Effector memory CD8-positive, alpha-beta T cell (primary cell): Measurements from ENCODE around the gene MAP3K2.
A peak's percentile ranks its signal among the peaks of the same experiment; 100 is the strongest.

Source experiments
- ATAC-seq: fragments of 150-1000 bp; cut with Tn5 transposase; replicated peaks from 2 replicates; pipeline ENCODE4 v1.10.0; 2021; ENCODE audit warnings: mild to moderate bottlenecking, moderate library complexity
- DNase-seq, 3 experiments: peaks; one replicate each; pipeline ENCODE4 v3.0.0; 2021
- H3K27ac Mint-ChIP-seq, 2 donors: one replicate each; pipeline ENCODE4 v1.8.0; 2022; ENCODE audit warnings: mild to moderate bottlenecking in 2 of 2, mixed read lengths in 2 of 2, moderate library complexity in 2 of 2
- H3K27me3 Mint-ChIP-seq, 2 donors: one replicate each; pipeline ENCODE4 v1.8.0; 2022; ENCODE audit warnings: mixed read lengths in 2 of 2
- H3K36me3 Mint-ChIP-seq: one replicate; pipeline ENCODE4 v1.8.0; 2022; ENCODE audit warnings: mild to moderate bottlenecking, moderate library complexity, mixed read lengths; ENCODE audit not compliant: insufficient read depth
- H3K4me1 Mint-ChIP-seq, 2 donors: one replicate each; pipeline ENCODE4 v1.8.0; 2022; ENCODE audit warnings: low read depth in 2 of 2, mixed read lengths in 2 of 2
- H3K4me3 Mint-ChIP-seq, 2 donors: one replicate each; pipeline ENCODE4 v1.8.0; 2022; ENCODE audit warnings: mild to moderate bottlenecking in 2 of 2, mixed read lengths in 2 of 2, moderate library complexity in 2 of 2
- H3K9me3 Mint-ChIP-seq, 2 donors: one replicate each; pipeline ENCODE4 v1.8.0; 2022; ENCODE audit warnings: mixed read lengths in 2 of 2

The MAP3K2 gene

GRCh38 chr2:127373362-127374083 is 14.3 kb downstream of the MAP3K2 start:
- Mint-ChIP-seq H3K4me3 (no peak overlapping the region), H3K27me3 (no peaks in the 10 kb centered on the region), H3K27ac (peak overlapping the region in 1 of 2 donors; percentile 52), H3K36me3 (peaks cover 16% of the 10 kb centered on the region), H3K4me1 (peaks cover 40 to 55% of the 10 kb centered on the region in 2 donors), H3K9me3 (peaks cover 0 to 3% of the 10 kb centered on the region in 2 donors)
- DNase-seq (no peak), ATAC-seq (no peak)

- H3K9me3 Mint-ChIP-seq = peaks cover 0 to 3% of the 10 kb centered on the region in 2 donors
- no peak overlapping the region for H3K27ac Mint-ChIP-seq
- DNase-seq = no peak
- H3K4me3 Mint-ChIP-seq = no peak overlapping the region
- H3K27me3 Mint-ChIP-seq = no peaks in the 10 kb centered on the region
- H3K4me1 Mint-ChIP-seq = peaks cover 44 to 61% of the 10 kb centered on the region in 2 donors
- no peak for ATAC-seq
- peaks cover 26% of the 10 kb centered on the region for H3K36me3 Mint-ChIP-seq
Measured at GRCh38 chr2:127371037-127371436, 16.7 kb downstream of the MAP3K2 start.

GRCh38 chr2:127370010-127370409 is 17.8 kb downstream of the MAP3K2 start:
- Mint-ChIP-seq H3K27me3 (no peaks in the 10 kb centered on the region), H3K4me3 (no peak overlapping the region), H3K4me1 (peaks cover 49 to 67% of the 10 kb centered on the region in 2 donors), H3K27ac (peak overlapping the region in 1 of 2 donors; percentile 57), H3K36me3 (peaks cover 36% of the 10 kb centered on the region), H3K9me3 (peaks cover 0 to 3% of the 10 kb centered on the region in 2 donors)
- DNase-seq (no peak), ATAC-seq (no peak)

GRCh38 chr2:127365211-127365643 is 22.5 kb downstream of the MAP3K2 start:
- Mint-ChIP-seq H3K27me3 (no peaks in the 10 kb centered on the region), H3K27ac (peak overlapping the region in 1 of 2 donors; percentile 0), H3K9me3 (no peaks in the 10 kb centered on the region), H3K4me1 (peaks cover 38 to 53% of the 10 kb centered on the region in 2 donors), H3K36me3 (peaks cover 23% of the 10 kb centered on the region), H3K4me3 (no peak overlapping the region)
- no peak for DNase-seq
- ATAC-seq = peak; percentile 63

- no peak for DNase-seq
- H3K4me1 Mint-ChIP-seq = peaks cover 47 to 62% of the 10 kb centered on the region in 2 donors
- ATAC-seq = no peak
Measured at GRCh38 chr2:127362971-127363370, 24.8 kb downstream of the MAP3K2 start.

GRCh38 chr2:127361929-127362885 is 25.6 kb downstream of the MAP3K2 start:
- DNase-seq = no peak
- no peaks in the 10 kb centered on the region for H3K9me3 Mint-ChIP-seq
- H3K27ac Mint-ChIP-seq = peak overlapping the region in 1 of 2 donors; percentile 55
- H3K4me3 Mint-ChIP-seq = no peak overlapping the region
- H3K4me1 Mint-ChIP-seq = peaks cover 44 to 58% of the 10 kb centered on the region in 2 donors
- no peak for ATAC-seq
- H3K36me3 Mint-ChIP-seq = peaks cover 19% of the 10 kb centered on the region
- no peaks in the 10 kb centered on the region for H3K27me3 Mint-ChIP-seq

More at GRCh38 chr2:127362971-127363370, 24.8 kb downstream of the MAP3K2 start:
- no peak overlapping the region for H3K4me3 Mint-ChIP-seq
- H3K27me3 Mint-ChIP-seq = no peaks in the 10 kb centered on the region
- H3K36me3 Mint-ChIP-seq = peaks cover 23% of the 10 kb centered on the region
- H3K27ac Mint-ChIP-seq = no peak overlapping the region
- H3K9me3 Mint-ChIP-seq = no peaks in the 10 kb centered on the region

- Mint-ChIP-seq H3K36me3 (peaks cover 13% of the 10 kb centered on the region), H3K4me3 (no peak overlapping the region), H3K4me1 (peaks cover 44 to 56% of the 10 kb centered on the region in 2 donors), H3K9me3 (no peaks in the 10 kb centered on the region), H3K27me3 (no peaks in the 10 kb centered on the region), H3K27ac (peak overlapping the region in 1 of 2 donors; percentile 36)
- no peak for DNase-seq
- ATAC-seq = no peak
Measured at GRCh38 chr2:127360242-127360641, 27.5 kb downstream of the MAP3K2 start.

- H3K27ac Mint-ChIP-seq = peak overlapping the region; percentile 36 to 82
- peak overlapping the region; percentile 7 to 42 for H3K4me3 Mint-ChIP-seq
- no peaks in the 10 kb centered on the region for H3K27me3 Mint-ChIP-seq
- peaks cover 46 to 56% of the 10 kb centered on the region in 2 donors for H3K4me1 Mint-ChIP-seq
- ATAC-seq (no peak), DNase-seq (no peak)
- peaks cover 10% of the 10 kb centered on the region for H3K36me3 Mint-ChIP-seq
- no peaks in the 10 kb centered on the region for H3K9me3 Mint-ChIP-seq
Measured at GRCh38 chr2:127359520-127359919, 28.3 kb downstream of the MAP3K2 start.

GRCh38 chr2:127358971-127359370 is 28.8 kb downstream of the MAP3K2 start:
- ATAC-seq (no peak), DNase-seq (no peak)
- no peak overlapping the region for H3K27ac Mint-ChIP-seq
- peaks cover 10% of the 10 kb centered on the region for H3K36me3 Mint-ChIP-seq
- H3K27me3 Mint-ChIP-seq = no peaks in the 10 kb centered on the region
- H3K4me1 Mint-ChIP-seq = peaks cover 44 to 54% of the 10 kb centered on the region in 2 donors
- no peak overlapping the region for H3K4me3 Mint-ChIP-seq
- no peaks in the 10 kb centered on the region for H3K9me3 Mint-ChIP-seq

GRCh38 chr2:127358044-127358443 is 29.7 kb downstream of the MAP3K2 start:
- H3K9me3 Mint-ChIP-seq = no peaks in the 10 kb centered on the region
- DNase-seq = no peak
- no peak overlapping the region for H3K4me3 Mint-ChIP-seq
- no peaks in the 10 kb centered on the region for H3K27me3 Mint-ChIP-seq
- H3K27ac Mint-ChIP-seq = no peak overlapping the region
- no peak for ATAC-seq
- peaks cover 42 to 47% of the 10 kb centered on the region in 2 donors for H3K4me1 Mint-ChIP-seq
- H3K36me3 Mint-ChIP-seq = peaks cover 10% of the 10 kb centered on the region

- Mint-ChIP-seq H3K4me3 (no peak overlapping the region), H3K9me3 (no peaks in the 10 kb centered on the region), H3K27ac (peak overlapping the region in 1 of 2 donors; percentile 22), H3K27me3 (no peaks in the 10 kb centered on the region), H3K4me1 (peaks cover 42 to 47% of the 10 kb centered on the region in 2 donors), H3K36me3 (peaks cover 10% of the 10 kb centered on the region)
- DNase-seq (no peak), ATAC-seq (no peak)
Measured at GRCh38 chr2:127357591-127357990, 30.2 kb downstream of the MAP3K2 start.

GRCh38 chr2:127356531-127356930 is 31.2 kb downstream of the MAP3K2 start:
- no peaks in the 10 kb centered on the region for H3K9me3 Mint-ChIP-seq
- no peaks in the 10 kb centered on the region for H3K27me3 Mint-ChIP-seq
- H3K36me3 Mint-ChIP-seq = peaks cover 11% of the 10 kb centered on the region
- DNase-seq (no peak), ATAC-seq (no peak)
- H3K4me1 Mint-ChIP-seq = peaks cover 45 to 47% of the 10 kb centered on the region in 2 donors
- no peak overlapping the region for H3K4me3 Mint-ChIP-seq
- H3K27ac Mint-ChIP-seq = no peak overlapping the region

- DNase-seq = peak; percentile 31 to 36 (median 35)
- ATAC-seq = peak; percentile 81
- H3K9me3 Mint-ChIP-seq = no peaks in the 10 kb centered on the region
- H3K36me3 Mint-ChIP-seq = peaks cover 11% of the 10 kb centered on the region
- H3K27me3 Mint-ChIP-seq = no peaks in the 10 kb centered on the region
- H3K4me1 Mint-ChIP-seq = peaks cover 45 to 49% of the 10 kb centered on the region in 2 donors
- peak overlapping the region in 1 of 2 donors; percentile 71 for H3K27ac Mint-ChIP-seq
- H3K4me3 Mint-ChIP-seq = no peak overlapping the region
Measured at GRCh38 chr2:127355407-127356008, 32.3 kb downstream of the MAP3K2 start.
